Measurements from ENCODE around the gene SLC6A5.
A peak's percentile ranks its signal among the peaks of the same experiment; 100 is the strongest.

The SLC6A5 gene

GRCh38 chr11:20596205-20597153 is 2.9 kb upstream of the SLC6A5 start:
- DNase-seq: no peak

- no peak for DNase-seq
These were observed 2.2 kb upstream of the SLC6A5 start for GRCh38 chr11:20597154-20597679.

GRCh38 chr11:20597680-20598484 is 1.5 kb upstream of the SLC6A5 start:
- DNase-seq: no peak

GRCh38 chr11:20598492-20598891 is 916 bp upstream of the SLC6A5 start:
- no peak for DNase-seq

- DNase-seq: no peak
These were observed 575 bp downstream of the SLC6A5 start for GRCh38 chr11:20600020-20600346.

- no peak for DNase-seq
These were observed 1.1 kb downstream of the SLC6A5 start for GRCh38 chr11:20600551-20600950.

GRCh38 chr11:20601221-20601914 is 2.0 kb downstream of the SLC6A5 start:
- no peak for DNase-seq

GRCh38 chr11:20604295-20604803 is 4.9 kb downstream of the SLC6A5 start:
- no peak for DNase-seq

GRCh38 chr11:20604864-20605601 is 5.6 kb downstream of the SLC6A5 start:
- DNase-seq: no peak

GRCh38 chr11:20605602-20606091 is 6.2 kb downstream of the SLC6A5 start:
- no peak for DNase-seq

- no peak for DNase-seq
These were observed 9.5 kb downstream of the SLC6A5 start for GRCh38 chr11:20608934-20609333.

- peak in 50 of 56 donors; percentile 8 to 87 (median 55) for DNase-seq
These were observed 10.6 kb downstream of the SLC6A5 start for GRCh38 chr11:20609727-20610707.

- DNase-seq: no peak
These were observed 11.4 kb downstream of the SLC6A5 start for GRCh38 chr11:20610825-20611224.

- no peak for DNase-seq
These were observed 12.0 kb downstream of the SLC6A5 start for GRCh38 chr11:20611445-20611844.

GRCh38 chr11:20611892-20612291 is 12.5 kb downstream of the SLC6A5 start:
- DNase-seq: no peak

- DNase-seq: no peak
These were observed 13.0 kb downstream of the SLC6A5 start for GRCh38 chr11:20612416-20612815.

- no peak for DNase-seq
These were observed 17.5 kb downstream of the SLC6A5 start for GRCh38 chr11:20616920-20617319.

- no peak for DNase-seq
These were observed 18.1 kb downstream of the SLC6A5 start for GRCh38 chr11:20617346-20618005.

- peak in 3 of 56 donors; percentile 4 to 10 (median 9) for DNase-seq
These were observed 18.7 kb downstream of the SLC6A5 start for GRCh38 chr11:20618083-20618482.

Measured in nucleus accumbens (tissue), 56 donors.